A375 (cell line): ENCODE measurements around the gene RELN. TPM values are rescaled to one million over a fixed set of nuclear protein-coding genes. Genes with fewer than 3 reads are reported as not detected.

Experiments used
- small RNA-seq: library from RNA; depleted of rRNA; stranded (forward); fragments of <200 nt; gene quantifications from one replicate; pipeline ENCODE3, GENCODE V24; 2014
- total RNA-seq: library from RNA; depleted of rRNA; stranded (reverse); fragments of >200 nt; shearing (Covaris generic); gene quantifications from 2 replicates; pipeline ENCODE4 v1.2.3, GENCODE V29; 2014; rRNA removed

The RELN gene
- under 0.01 TPM in 1 of 2 replicates, not detected in the other for total RNA-seq

GRCh38 chr7:103989200-103989784 is at the start of gene RELN:
Gene RELN (minus strand): TSS chr7:103989658. CDS start chr7:103989356, 302 bp downstream.

GRCh38 chr7:103446049-103446520 is 543.4 kb downstream of the RELN start, which contains the start of gene SLC26A5:
Gene SLC26A5 (minus strand): TSS chr7:103446207. CDS start chr7:103421514, 24,693 bp downstream.

Small RNA genes lying within 50 kb of the gene (small RNA-seq; reads per million reads assigned to genes)
- gene RF00019 = not detected

Other genes with a start within 250 kb of the RELN start
- 42.1 and 57.6 TPM in 2 replicates for gene ORC5, start 218.4 kb upstream of the RELN start, total RNA-seq